ENCODE measurements around the gene UNC45B.

- TF ChIP-seq, protein P1, sequence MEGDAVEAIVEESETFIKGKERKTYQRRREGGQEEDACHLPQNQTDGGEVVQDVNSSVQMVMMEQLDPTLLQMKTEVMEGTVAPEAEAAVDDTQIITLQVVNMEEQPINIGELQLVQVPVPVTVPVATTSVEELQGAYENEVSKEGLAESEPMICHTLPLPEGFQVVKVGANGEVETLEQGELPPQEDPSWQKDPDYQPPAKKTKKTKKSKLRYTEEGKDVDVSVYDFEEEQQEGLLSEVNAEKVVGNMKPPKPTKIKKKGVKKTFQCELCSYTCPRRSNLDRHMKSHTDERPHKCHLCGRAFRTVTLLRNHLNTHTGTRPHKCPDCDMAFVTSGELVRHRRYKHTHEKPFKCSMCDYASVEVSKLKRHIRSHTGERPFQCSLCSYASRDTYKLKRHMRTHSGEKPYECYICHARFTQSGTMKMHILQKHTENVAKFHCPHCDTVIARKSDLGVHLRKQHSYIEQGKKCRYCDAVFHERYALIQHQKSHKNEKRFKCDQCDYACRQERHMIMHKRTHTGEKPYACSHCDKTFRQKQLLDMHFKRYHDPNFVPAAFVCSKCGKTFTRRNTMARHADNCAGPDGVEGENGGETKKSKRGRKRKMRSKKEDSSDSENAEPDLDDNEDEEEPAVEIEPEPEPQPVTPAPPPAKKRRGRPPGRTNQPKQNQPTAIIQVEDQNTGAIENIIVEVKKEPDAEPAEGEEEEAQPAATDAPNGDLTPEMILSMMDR (IDR thresholded peaks at IDR 0.05) = peak; percentile 8
- no peak for TF ChIP-seq EZH2 (IDR thresholded peaks at IDR 0.05; ENCODE audit: borderline replicate concordance, insufficient read depth, low read depth, low read length, poor library complexity, severe bottlenecking)
Observed at GRCh38 chr17:35174835-35175334, 27.3 kb downstream of the UNC45B start.

All from B cell (primary cell).